Tibial nerve (tissue), 4 donors: ENCODE results near the gene NRXN3. TPM values are rescaled to one million over a fixed set of nuclear protein-coding genes. Genes with fewer than 3 reads are reported as not detected.
"Not testable (repeated sequence)": the region's sequence is repeated elsewhere in the genome, so short reads cannot be mapped to it uniquely, and the experiment has no call there.

Experiments used
- DNase-seq, 2 donors: peaks; one replicate each; pipeline ENCODE4 v3.0.0-alpha.2; 2019; ENCODE audit warnings: low spot score in 2 of 2
- H3K27ac ChIP-seq, 4 donors: fragments of 200-600 bp; sonication (generic) in 3 of 4; one replicate each; pipeline ENCODE4 v1.5.1; 2017 to 2019; ENCODE audit warnings: mild to moderate bottlenecking in 1 of 4
- H3K27me3 ChIP-seq, 2 donors: fragments of 200-600 bp; sonication (generic) in 1 of 2; one replicate each; pipeline versions ENCODE4 v1.5.1 to v1.6.0; 2017 to 2019
- H3K36me3 ChIP-seq, 3 donors: fragments of 200-600 bp; sonication (generic); one replicate each; pipeline ENCODE4 v1.5.1; 2018 to 2019
- H3K4me1 ChIP-seq, 4 donors: fragments of 200-600 bp; sonication (generic) in 3 of 4; one replicate each; pipeline ENCODE4 v1.5.1; 2017 to 2019
- H3K4me3 ChIP-seq, 4 donors: fragments of 200-600 bp; sonication (generic) in 3 of 4; one replicate each; pipeline ENCODE4 v1.5.1; 2017 to 2019; ENCODE audit warnings: mild to moderate bottlenecking in 1 of 4, moderate library complexity in 1 of 4
- H3K9me3 ChIP-seq, 4 donors: fragments of 200-600 bp; sonication (generic) in 3 of 4; one replicate each; pipeline ENCODE4 v1.5.1; 2017 to 2019
- CTCF ChIP-seq, 5 experiments: fragments of 200-600 bp in 3 of 5; fragments of 450-650 bp in 2 of 5; sonication (generic) in 3 of 5; IDR thresholded peaks; one replicate each; pipeline ENCODE4 v1.5.1; 2016 to 2019; ENCODE audit warnings: antibody characterized with exemption in 5 of 5, mild to moderate bottlenecking in 3 of 5, moderate library complexity in 2 of 5
- EP300 ChIP-seq, 2 donors: sonication (generic); formaldehyde crosslinking; IDR thresholded peaks; one replicate each; pipeline ENCODE4 v1.6.1; 2017; ENCODE audit warnings: antibody characterized with exemption in 2 of 2, mild to moderate bottlenecking in 1 of 2
- POLR2A ChIP-seq, 2 donors: fragments of 450-650 bp; IDR thresholded peaks; one replicate each; pipeline ENCODE4 v1.6.1; 2017; ENCODE audit warnings: antibody characterized with exemption in 2 of 2, mild to moderate bottlenecking in 2 of 2, moderate library complexity in 2 of 2
- WGBS, 2 donors: methylation state at CpG; one replicate each; pipeline ENCODE4 v1.1.5; 2018; 5-methylcytosine and 5-hydroxymethylcytosine counted together
- total RNA-seq, 4 donors: library from RNA; depleted of rRNA; stranded (reverse); fragments of >200 nt; gene quantifications; one replicate each; pipeline ENCODE4 v1.1.0, GENCODE V29; 2016

The NRXN3 gene
- total RNA-seq, 4 donors from 2014 or later = 16.7 to 52.2 (median 19.7) TPM

- no peak for DNase-seq
Observed at GRCh38 chr14:78469947-78470346, 299.8 kb downstream of the NRXN3 start.

GRCh38 chr14:78479127-78479780, 309.1 kb downstream of the NRXN3 start:
- no peak overlapping the region for H3K4me3 ChIP-seq
- no peaks in the 10 kb centered on the region for H3K9me3 ChIP-seq
- DNase-seq = no peak
- WGBS, 2 donors = 71 to 76% methylated on average over 5 of the region's 5 CpGs
- H3K27me3 ChIP-seq = no peaks in the 10 kb centered on the region
- H3K36me3 ChIP-seq = no peaks in the 10 kb centered on the region
- no peaks in the 10 kb centered on the region for H3K4me1 ChIP-seq
- H3K27ac ChIP-seq = no peak overlapping the region
- no peak for TF ChIP-seq EP300 (IDR thresholded peaks at IDR 0.05)
- no peak for TF ChIP-seq POLR2A (IDR thresholded peaks at IDR 0.05)

More at GRCh38 chr14:78469947-78470346, 299.8 kb downstream of the NRXN3 start:
- Histone ChIP-seq H3K27ac (no peak overlapping the region), H3K4me1 (no peaks in the 10 kb centered on the region), H3K36me3 (no peaks in the 10 kb centered on the region), H3K9me3 (peaks cover 0 to 9% (median 0%) of the 10 kb centered on the region in 4 donors), H3K4me3 (no peak overlapping the region), H3K27me3 (no peaks in the 10 kb centered on the region)
- TF ChIP-seq POLR2A (IDR thresholded peaks at IDR 0.05) (no peak), EP300 (IDR thresholded peaks at IDR 0.05) (no peak), CTCF (IDR thresholded peaks at IDR 0.05) (no peak)

- Histone ChIP-seq H3K4me3 (no peak overlapping the region), H3K4me1 (no peaks in the 10 kb centered on the region), H3K36me3 (no peaks in the 10 kb centered on the region), H3K27me3 (no peaks in the 10 kb centered on the region), H3K9me3 (no peaks in the 10 kb centered on the region), H3K27ac (no peak overlapping the region)
- WGBS, 2 donors = 64 to 79% methylated on average over 2 of the region's 2 CpGs
- no peak for TF ChIP-seq POLR2A (IDR thresholded peaks at IDR 0.05)
- no peak for TF ChIP-seq CTCF (IDR thresholded peaks at IDR 0.05)
- no peak for TF ChIP-seq EP300 (IDR thresholded peaks at IDR 0.05)
- DNase-seq = no peak
Observed at GRCh38 chr14:78484028-78484427, 313.9 kb downstream of the NRXN3 start.

GRCh38 chr14:78486081-78486480, 315.9 kb downstream of the NRXN3 start:
- Histone ChIP-seq H3K27ac (no peak overlapping the region), H3K27me3 (no peaks in the 10 kb centered on the region), H3K36me3 (no peaks in the 10 kb centered on the region), H3K9me3 (no peaks in the 10 kb centered on the region), H3K4me1 (no peaks in the 10 kb centered on the region), H3K4me3 (no peak overlapping the region)
- TF ChIP-seq POLR2A (IDR thresholded peaks at IDR 0.05) = no peak
- no peak for TF ChIP-seq EP300 (IDR thresholded peaks at IDR 0.05)
- no peak for TF ChIP-seq CTCF (IDR thresholded peaks at IDR 0.05)
- DNase-seq = no peak

DNA sequence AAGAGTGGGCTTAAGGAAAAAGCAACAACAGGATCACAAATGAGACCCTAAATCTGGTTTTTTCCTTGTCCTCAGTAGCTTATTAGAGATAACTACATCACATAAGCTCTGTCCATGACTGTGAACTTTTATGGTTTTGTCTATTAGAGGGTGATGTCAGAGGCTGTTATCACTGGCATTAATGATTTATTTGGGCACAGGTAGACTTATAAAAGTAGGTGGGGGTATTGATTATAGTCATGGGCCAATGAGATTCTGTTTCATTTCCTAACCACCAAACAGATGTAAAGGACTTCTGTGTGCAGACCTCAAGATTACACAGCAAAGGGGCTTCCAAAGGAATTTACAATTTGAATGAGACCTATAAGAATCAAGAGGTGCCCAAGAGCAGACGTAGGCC, 316.4 kb downstream of the NRXN3 start:
- WGBS, 2 donors = 63 to 65% methylated on average over 1 of the region's 1 CpG
- Histone ChIP-seq H3K27me3 (no peaks in the 10 kb centered on the region), H3K27ac (no peak overlapping the region), H3K4me1 (no peaks in the 10 kb centered on the region), H3K4me3 (no peak overlapping the region), H3K9me3 (no peaks in the 10 kb centered on the region), H3K36me3 (no peaks in the 10 kb centered on the region)
- TF ChIP-seq POLR2A (IDR thresholded peaks at IDR 0.05) = no peak
- no peak for TF ChIP-seq CTCF (IDR thresholded peaks at IDR 0.05)
- no peak for TF ChIP-seq EP300 (IDR thresholded peaks at IDR 0.05)
- no peak for DNase-seq

DNA sequence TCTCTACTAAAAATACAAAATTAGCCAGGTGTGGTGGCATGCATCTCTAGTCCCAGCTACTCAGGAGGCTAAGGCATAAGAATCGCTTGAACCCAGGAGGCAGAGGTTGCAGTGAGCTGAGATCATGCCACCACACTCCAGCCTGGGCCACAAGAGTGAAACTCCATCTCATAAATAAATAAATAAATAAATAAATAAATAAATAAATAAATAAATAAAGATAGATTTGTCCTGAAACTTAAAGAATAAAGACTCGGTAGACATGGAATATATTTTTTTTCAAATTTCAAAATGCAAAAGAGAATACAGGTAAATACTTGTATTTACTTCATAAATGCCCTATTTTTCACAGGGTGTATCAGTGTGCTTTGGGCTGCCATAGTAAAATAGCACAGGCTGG, 317.4 kb downstream of the NRXN3 start:
- not testable (repeated sequence) for H3K9me3 ChIP-seq, H3K27ac ChIP-seq, DNase-seq, H3K4me1 ChIP-seq, H3K27me3 ChIP-seq, H3K4me3 ChIP-seq, H3K36me3 ChIP-seq
- 68 to 71% methylated on average over 2 of the region's 2 CpGs for WGBS, 2 donors
